SK-N-DZ (cell line): ENCODE data around the gene SPACA4.
A peak's percentile ranks its signal among the peaks of the same experiment; 100 is the strongest.
"Not testable (repeated sequence)": the region's sequence is repeated elsewhere in the genome, so short reads cannot be mapped to it uniquely, and the experiment has no call there.

Experiments used
- DNase-seq: peaks from one replicate; pipeline ENCODE4 v3.0.0-alpha.2; 2015; ENCODE audit warnings: low spot score

SPACA4 gene

GRCh38 chr19:48618278-48618915, 11.9 kb downstream of the SPACA4 start:
- DNase-seq = no peak

- DNase-seq = peak; percentile 98
Observed at GRCh38 chr19:48618916-48619691, 12.6 kb downstream of the SPACA4 start, which contains the start of the genes RPL18 and SPHK2. TSS of gene RPL18 (minus strand) at chr19:48619178. CDS start at chr19:48619143, 35 bp downstream. TSS of gene SPHK2 (plus strand) at chr19:48619506. CDS start at chr19:48620515, 1,009 bp downstream.

- DNase-seq = no peak
Observed at GRCh38 chr19:48619692-48620585, 13.4 kb downstream of the SPACA4 start.

GRCh38 chr19:48623556-48624066, 17.1 kb downstream of the SPACA4 start:
- DNase-seq = peak; percentile 72

- DNase-seq = peak; percentile 95
Observed at GRCh38 chr19:48624067-48624594, 17.6 kb downstream of the SPACA4 start.

GRCh38 chr19:48624791-48625723, 18.5 kb downstream of the SPACA4 start:
- no peak for DNase-seq

GRCh38 chr19:48625891-48626327, 19.4 kb downstream of the SPACA4 start:
- DNase-seq = no peak

- no peak for DNase-seq
Observed at GRCh38 chr19:48627201-48627864, 20.8 kb downstream of the SPACA4 start.

GRCh38 chr19:48627865-48628314, 21.3 kb downstream of the SPACA4 start:
- no peak for DNase-seq

- DNase-seq = no peak
Observed at GRCh38 chr19:48628486-48629296, 22.1 kb downstream of the SPACA4 start.

- DNase-seq = no peak
Observed at GRCh38 chr19:48629297-48629598, 22.7 kb downstream of the SPACA4 start.

- DNase-seq = no peak
Observed at GRCh38 chr19:48629599-48630295, 23.2 kb downstream of the SPACA4 start.

- no peak for DNase-seq
Observed at GRCh38 chr19:48630296-48631063, 23.9 kb downstream of the SPACA4 start.

- DNase-seq = no peak
Observed at GRCh38 chr19:48631225-48631624, 24.7 kb downstream of the SPACA4 start.

- DNase-seq = not testable (repeated sequence)
Observed at GRCh38 chr19:48632286-48632685, 25.7 kb downstream of the SPACA4 start.

- no peak for DNase-seq
Observed at GRCh38 chr19:48632692-48633147, 26.2 kb downstream of the SPACA4 start.
